Measurements from ENCODE around the gene NEU1.
"Not testable (repeated sequence)": the region's sequence is repeated elsewhere in the genome, so short reads cannot be mapped to it uniquely, and the experiment has no call there.

Gene NEU1

DNA sequence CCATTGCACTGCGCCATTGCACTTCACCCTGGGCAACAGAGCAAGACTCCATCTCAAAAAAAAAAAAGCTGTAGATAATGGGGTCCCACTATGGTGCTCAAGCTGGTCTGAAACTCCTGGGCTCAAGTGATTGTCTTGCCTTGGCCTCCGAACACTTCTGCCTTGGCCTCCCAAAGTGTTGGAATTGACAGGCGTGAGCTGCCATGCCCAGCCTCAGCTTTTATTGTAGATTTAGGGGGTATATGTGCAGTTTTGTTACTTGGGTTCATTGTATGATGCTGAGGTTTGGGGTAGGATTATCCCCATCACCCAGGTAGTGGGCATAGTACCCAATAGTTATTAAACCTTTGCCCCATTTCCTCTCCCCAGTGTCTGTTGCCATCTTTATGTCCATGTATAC lies 23.7 kb downstream of the NEU1 start:
- no peak for DNase-seq (ENCODE audit: low spot score)

DNA sequence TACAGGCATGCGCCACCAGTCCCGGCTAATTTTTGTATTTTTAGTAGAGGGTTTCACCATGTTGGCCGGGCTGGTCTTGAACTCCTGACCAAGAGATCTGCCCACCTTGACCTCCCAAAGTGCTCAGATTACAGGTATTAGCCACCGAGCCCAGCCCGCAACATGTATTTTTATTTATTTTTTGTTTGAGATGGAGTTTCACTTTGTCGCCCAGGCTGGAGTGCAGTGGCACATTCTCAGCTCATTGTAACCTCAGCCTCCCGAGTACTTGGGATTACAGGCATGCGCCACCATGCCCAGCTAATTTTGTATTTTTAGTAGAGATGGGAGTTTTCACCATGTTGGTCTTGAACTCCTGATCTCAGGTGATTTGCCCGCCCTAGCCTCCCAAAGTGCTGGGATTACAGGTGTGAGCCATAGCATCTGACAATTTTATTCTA lies 24.5 kb downstream of the NEU1 start:
- DNase-seq (ENCODE audit: low spot score), result not testable (repeated sequence)

DNA sequence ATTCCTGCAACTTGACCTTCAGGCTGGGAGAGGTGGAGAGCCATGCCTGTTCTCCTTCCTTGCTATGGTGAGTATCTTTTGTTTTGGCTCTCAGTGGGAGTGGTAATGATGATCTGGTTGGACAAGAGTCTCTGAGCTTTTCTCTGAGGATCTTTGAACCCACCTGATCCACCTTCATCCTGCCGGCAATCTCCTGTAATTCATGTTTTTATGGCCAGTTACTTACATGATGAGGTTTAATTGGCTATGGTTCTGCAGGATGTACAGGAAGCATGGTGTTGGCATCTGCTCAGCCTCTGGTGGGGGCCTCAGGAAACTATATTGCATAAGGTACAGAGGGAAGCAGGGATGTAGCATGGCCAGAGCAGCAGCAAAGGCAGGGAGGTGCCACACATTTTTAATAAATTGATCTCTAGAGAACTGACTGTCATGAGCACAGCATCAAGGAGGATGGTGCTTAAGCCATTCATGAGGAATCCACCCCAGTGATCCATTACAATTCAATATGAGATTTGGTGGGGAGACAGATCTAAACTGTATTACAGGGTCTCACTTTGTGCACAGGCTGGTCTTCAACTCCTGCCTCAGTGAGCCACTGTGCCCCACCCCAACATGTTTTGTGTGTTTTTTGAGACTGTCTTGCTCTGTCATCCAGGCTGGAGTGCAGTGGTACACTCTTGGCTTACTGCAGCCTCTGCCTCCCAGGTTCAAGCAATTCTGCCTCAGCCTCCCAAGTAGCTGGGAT lies 25.1 kb downstream of the NEU1 start:
- no peak for DNase-seq (ENCODE audit: low spot score)

DNA sequence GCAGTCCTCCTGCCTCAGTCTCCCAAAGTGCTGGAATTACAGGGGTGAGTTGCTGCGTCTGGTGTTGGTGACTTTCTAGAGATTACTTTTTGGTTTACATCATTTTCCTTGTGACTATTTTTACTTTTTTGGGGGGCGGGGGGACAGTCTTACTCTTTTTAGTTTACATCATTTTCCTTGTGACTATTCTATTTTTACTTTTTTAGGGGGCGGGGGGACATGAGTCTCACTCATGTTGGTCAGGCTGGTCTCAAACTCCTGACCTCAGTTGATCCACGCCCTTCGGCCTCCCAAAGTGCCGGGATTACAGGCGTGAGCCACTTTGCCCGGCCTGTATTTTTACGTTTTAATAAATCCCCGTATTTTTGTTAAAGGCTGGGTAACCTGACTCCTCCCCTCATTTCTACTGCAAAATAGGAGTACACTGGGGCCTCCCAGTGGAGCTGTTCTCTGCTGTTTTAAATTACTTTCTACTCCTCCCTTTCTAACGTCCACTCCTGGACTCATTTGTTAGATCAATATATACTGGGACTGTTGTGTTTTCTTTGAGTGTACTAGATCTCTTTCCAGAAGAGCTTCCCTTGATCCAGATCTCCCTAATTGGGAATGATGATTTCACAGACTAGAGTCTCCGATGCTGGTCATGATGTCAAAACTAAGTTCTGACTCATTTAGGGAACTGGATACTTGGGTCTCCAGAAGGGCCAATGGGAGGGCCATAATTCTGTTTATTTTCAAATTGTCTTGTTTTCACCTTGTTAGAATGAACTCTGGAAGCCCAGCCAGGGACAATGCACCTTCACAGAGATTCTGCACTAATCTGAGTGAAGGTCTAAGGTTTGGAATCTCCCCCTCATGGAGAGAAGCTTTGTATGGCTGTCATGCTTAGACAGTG lies 25.9 kb downstream of the NEU1 start:
- DNase-seq (ENCODE audit: low spot score), result no peak

DNA sequence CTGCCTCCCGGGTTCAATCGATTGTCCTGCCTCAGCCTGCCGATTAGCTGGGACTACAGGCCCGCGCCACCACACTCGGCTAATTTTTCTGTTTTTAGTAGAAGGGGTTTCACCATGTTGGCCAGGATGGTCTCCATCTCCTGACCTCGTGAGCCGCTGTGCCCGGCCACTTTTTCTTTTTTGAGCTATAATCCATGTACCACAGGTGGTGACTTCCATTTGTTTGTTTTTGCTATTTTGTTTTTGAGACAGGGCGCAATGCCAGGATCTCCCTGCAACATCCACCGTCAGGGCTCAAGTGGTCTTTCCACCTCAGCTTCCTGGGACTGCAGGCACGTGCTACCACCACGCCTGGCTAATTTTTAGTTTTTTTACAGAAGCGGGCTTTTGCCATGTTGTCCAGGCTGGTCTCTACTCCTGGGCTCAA lies 26.6 kb downstream of the NEU1 start:
- DNase-seq (ENCODE audit: low spot score), result no peak

DNA sequence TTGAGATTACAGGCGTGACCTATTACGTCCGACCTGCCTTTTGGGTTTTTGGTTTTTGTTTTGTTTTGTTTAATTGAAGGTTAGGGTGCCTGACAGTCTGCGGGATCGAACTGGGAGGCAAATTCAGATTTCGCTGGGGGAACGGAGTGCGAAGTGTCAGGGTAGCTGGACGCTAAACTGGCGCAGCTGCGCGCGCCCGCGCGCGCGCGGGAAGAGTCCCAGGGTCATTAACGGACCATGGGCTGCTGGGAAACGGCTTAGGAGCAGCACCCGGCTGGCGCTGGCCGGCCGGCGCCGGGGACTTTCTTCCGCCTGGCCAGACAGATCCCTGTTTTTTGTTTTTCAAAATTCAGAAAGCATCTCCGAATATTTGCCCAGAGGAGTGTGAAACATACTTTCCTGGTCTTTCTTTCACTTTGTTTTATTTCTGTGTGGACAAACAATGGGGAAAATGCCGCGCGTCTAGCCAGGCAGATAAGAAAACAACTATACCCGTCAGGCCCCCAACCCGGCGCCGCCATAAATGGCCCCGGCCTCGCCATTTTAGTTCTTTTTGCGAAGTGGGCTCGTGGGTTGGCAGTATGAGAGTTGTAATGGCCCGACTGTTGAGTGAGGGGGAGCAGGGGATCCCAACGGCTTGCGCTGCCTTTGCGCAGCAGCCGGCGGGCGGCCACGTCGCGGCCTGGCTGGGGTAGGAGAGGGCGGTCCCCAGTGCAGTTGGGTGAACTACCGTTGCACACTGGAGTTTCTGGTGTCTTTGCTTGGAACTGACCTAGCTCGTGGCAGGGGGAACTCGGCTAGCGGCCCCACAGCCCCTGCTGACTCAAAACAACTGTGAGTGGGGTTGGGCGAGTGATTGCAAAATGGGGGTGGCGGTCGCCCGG lies 28.0 kb downstream of the NEU1 start:
- DNase-seq (ENCODE audit: low spot score), result peak; percentile 84

DNA sequence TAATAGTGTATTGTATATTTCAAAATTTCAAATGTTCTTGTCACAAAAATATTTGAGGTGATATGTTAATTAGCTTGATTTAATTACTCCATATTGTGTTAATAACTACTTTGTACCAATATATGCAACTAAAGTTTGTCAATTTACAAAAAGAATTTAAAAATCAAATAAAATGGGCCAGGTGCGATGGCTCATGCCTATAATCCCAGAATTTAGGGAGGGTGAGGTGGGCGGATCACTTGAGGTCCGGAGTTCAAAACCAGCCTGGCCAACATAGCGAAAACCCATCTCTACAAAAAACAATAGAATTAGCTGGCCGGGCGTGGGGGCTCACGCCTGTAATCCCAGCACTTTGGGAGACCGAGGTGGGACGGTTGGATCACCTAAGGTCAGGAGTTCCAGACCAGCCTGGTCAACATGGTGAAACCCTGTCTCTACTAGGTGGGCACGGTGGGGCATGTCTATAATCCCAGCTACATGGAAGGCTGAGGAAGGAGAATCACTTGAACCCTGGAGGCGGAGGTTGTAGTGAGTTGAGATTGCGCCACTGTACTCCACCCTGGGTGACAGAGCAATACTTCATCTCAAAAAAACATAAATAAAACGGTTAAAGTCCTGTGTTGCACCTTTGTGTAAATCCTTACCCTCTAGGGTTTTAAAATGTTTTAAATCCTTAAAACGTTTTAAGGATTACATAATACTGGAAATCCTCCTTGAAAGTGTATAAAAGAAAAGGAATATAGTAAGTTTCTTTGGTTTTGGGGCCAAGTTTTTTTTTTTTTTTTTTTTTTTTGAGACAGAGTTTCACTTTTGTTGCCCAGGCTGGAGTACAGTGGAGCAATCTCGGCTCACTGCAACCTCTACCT lies 31.0 kb downstream of the NEU1 start:
- DNase-seq (ENCODE audit: low spot score), result no peak

DNA sequence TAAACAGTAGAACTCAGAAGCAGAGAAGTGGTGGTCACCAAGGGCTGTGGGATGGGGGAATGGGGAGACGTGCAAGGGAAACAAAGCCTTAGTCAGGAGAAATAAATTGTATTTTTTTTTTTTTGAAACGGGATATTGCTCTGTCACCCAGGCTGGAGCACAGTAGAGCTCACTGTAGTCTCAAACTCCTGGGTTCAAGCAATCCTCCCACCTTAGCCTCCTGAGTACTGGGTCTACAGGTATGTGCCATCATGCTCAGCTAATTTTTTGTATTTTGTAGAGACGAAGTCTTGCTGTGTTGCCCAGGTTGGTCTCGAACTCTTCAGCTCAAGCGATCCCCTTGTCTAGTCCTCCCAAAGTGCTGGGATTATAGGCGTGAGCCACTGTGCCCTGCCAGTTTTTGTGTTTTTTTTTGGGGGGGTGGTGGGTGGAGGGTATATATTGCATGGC lies 31.7 kb downstream of the NEU1 start:
- no peak for DNase-seq (ENCODE audit: low spot score)

DNA sequence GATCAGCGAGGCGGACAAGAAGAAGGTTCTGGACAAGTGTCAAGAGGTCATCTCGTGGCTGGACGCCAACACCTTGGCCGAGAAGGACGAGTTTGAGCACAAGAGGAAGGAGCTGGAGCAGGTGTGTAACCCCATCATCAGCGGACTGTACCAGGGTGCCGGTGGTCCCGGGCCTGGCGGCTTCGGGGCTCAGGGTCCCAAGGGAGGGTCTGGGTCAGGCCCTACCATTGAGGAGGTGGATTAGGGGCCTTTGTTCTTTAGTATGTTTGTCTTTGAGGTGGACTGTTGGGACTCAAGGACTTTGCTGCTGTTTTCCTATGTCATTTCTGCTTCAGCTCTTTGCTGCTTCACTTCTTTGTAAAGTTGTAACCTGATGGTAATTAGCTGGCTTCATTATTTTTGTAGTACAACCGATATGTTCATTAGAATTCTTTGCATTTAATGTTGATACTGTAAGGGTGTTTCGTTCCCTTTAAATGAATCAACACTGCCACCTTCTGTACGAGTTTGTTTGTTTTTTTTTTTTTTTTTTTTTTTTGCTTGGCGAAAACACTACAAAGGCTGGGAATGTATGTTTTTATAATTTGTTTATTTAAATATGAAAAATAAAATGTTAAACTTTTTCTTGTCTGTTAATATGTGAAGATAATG lies 32.9 kb downstream of the NEU1 start:
- peak; percentile 61 for DNase-seq (ENCODE audit: low spot score)

DNA sequence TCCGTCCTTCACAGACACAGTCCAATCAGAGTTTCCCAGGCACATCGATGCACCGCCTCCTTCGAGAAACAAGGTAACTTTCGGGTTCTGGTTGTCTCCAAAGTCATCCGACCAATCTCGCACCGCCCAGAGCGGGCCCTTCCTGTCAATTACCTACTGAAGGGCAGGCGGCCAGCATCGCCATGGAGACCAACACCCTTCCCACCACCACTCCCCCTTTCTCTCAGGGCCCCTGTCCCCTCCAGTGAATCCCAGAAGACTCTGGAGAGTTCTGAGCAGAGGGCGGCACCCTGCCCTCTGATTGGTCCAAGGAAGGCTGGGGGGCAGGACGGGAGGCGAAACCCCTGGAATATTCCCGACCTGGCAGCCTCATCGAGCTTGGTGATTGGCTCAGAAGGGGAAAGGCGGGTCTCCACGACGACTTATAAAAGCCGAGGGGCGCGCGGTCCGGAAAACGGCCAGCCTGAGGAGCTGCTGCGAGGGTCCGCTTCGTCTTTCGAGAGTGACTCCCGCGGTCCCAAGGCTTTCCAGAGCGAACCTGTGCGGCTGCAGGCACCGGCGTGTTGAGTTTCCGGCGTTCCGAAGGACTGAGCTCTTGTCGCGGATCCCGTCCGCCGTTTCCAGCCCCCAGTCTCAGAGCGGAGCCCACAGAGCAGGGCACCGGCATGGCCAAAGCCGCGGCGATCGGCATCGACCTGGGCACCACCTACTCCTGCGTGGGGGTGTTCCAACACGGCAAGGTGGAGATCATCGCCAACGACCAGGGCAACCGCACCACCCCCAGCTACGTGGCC lies 35.1 kb downstream of the NEU1 start, which contains the start of gene HSPA1B:
Gene HSPA1B (plus strand): TSS at position 453 of the 794 bp plus-strand sequence. CDS start 213 bp downstream, at position 666.
- DNase-seq (ENCODE audit: low spot score), result peak; percentile 95

DNA sequence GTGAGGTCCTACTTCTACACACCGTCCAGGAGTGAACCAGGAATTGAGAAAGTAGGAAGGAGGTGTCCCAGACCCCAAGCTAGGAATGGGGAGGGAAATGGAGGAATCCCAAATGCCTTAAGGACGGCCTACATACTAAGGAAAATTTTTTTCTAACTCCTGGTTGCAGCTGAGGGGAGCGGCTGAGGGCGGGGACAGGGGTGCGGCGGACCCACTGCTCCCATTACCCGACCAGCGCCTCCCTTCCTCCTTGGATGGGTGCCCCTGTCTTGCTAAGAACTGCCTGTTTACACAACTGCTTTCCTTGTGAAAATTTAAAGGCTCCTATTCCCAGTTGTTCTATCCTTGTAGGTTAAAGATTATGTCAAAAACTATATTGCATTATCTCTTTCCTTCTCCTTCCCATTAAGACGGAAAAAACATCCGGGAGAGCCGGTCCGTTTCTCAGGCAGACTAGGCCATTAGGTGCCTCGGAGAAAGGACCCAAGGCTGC lies 35.8 kb downstream of the NEU1 start:
- DNase-seq (ENCODE audit: low spot score), result peak; percentile 44

DNA sequence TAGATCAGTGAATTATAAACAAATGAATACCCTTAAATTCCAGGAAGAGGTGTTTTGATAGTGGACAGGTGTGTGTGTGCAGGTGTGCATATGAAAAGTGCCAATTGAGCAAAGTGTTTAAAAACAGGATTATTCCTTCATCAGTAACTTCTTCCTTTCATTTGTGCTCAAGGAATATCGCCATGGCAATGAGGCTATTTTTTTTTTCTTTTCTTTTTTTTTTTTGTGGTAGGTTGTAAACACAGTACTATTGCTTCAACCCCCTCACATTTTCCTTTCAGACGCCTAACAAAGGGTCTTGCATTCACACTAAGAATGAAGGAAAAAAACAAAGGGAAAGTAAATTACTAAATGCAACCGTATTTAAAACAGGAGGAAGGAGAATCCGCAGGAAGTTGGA lies 37.1 kb downstream of the NEU1 start:
- no peak for DNase-seq (ENCODE audit: low spot score)

DNA sequence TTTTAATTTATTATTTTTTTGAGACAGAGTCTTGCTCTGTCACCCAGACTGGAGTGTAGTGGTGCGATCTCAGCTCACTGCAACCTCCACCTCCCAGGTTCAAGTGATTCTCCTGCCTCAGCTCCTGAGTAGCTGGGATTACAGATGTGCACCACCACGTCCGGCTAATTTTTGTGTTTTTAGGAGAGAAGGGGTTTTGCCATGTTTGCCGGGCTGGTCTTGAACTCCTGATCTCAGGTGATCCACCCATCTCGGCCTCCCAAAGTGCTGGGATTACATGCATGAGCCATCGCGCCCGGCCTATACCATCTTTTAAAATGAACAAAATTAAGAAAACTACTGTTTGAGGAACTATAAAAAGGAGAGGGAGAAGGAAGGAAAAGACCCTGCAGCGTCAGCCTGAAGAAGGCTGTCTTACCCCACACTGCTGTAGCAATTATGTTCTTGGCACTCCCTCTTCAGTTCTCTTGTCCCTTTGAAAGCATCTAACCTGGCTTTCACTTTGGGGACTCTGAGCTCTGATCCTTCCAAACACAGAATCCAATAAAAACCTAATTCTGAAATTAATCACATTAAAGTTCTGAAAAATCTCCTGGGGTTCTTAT lies 38.9 kb downstream of the NEU1 start:
- not testable (repeated sequence) for DNase-seq (ENCODE audit: low spot score)

DNA sequence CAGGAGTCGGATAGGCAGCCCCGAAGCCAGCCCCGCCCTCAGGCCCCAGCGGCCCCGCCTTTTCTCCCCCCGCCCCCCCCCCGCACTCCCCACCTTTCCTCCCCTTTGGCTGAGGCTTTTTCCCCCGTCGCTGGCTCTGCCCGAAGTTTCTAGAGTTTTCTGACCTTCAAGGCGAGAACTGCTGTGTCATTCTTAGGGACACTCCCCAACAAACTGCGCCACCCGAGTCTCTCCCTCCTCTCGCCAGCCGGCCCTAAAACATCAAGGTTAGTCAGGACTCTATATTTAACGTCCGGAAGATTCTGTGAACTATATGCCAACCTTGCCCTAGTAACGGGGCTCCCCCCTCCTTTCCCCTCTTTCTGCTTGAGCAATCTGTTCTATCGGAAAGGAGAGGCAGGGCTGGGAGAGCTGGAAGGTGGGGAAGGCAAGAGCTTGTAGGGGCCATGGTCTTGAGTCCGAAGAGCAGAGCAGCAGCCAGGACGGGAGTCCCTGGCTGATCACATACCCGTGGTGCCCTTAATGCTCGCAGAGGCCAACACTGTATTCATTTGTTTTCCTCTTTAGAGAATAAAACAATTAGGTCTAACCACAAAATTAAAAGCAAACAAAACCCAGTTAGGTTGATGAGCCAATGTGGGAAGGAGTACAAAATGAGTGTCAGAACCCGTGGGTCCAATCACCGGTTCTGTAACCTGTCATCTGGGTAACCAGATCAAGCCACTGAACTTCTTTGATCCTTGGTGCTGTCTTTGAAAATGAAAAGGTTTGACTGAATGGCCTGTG lies 40.4 kb downstream of the NEU1 start:
- DNase-seq (ENCODE audit: low spot score), result peak; percentile 77

DNA sequence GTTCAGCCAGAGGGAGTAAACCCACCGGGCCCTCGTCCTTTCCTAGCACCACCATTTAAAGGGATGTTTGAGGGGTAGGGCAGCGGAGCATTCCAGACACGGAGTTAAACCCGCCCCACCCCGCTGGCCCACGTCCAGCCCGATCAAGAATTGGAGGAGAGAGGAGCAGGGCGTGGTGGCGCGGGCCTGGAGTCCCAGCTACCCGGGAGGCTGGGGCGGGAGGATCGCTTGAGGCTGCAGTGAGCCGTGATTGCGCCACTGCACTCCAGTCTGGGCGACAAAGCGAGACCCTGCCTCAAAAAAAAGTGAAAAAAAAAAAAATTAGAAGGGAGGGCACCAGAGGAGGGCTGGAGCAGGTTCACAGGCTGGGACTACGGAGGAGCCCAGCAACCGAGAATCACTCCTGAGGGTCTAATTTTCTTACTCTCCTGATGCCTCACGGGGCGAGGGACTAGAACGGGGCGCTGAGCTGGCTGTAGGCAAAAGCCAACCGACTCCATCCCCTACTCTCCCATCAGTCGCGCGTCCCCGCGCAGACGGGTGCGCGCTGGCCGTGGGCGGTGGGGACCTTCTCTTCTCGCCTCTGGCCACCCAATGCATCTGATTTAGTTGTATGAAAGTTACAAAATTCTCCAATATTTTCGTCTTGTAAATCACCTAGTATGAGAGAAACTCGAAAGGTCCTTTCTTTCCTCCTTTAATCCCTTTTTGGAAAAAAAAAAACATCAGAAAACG lies 41.2 kb downstream of the NEU1 start:
- DNase-seq (ENCODE audit: low spot score), result peak; percentile 58

DNA sequence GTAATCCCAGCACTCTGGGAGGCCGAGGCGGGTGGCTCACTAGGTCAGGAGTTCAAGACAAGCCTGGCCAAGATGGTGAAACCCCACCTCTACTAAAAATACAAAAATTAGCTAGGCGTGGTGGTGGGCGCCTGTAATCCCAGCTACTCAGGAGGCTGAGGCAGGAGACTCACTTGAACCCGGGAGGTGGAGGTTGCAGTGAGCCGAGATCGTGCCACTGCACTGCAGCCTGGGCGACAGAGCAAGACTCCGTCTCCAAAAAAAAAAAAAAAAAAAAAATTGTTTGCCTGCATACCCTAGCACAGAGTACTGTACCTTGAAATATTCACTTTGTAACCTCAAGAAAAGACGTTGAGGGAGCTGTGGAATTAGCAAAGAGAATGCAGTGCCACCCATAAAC lies 42.2 kb downstream of the NEU1 start:
- DNase-seq (ENCODE audit: low spot score), result not testable (repeated sequence)

DNA sequence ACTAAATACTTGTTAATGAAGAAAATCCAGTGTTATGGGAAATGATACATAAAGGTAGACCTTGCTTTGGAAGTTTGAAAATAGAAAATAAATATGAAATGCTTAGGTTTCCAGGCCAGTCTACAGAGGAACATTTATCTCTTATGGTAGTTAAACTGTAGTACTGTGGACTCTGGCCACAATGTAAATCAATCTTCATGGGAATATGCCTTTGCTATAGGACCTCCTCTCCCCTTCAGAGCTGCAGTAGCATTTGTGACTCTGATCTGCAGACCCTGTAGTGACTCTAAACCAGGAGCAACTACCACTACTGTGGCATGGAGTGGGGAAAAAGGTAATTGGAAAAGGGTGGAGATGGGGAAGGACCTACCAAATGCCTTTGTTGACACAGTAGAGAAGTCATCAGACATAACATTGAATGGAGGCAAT lies 42.7 kb downstream of the NEU1 start:
- no peak for DNase-seq (ENCODE audit: low spot score)
